T47D (cell line): ENCODE results near the gene RHBDL1.

ENCODE experiments used
- DNase-seq, 2 experiments: peaks; one replicate each; pipeline versions ENCODE4 v3.0.0 to v3.0.0-alpha.2; 2011 to 2012; ENCODE audit warnings: low read depth in 1 of 2, low spot score in 1 of 2
- JUND ChIP-seq: IDR thresholded peaks from 2 replicates; pipeline ENCODE4 v1.6.1; 2012; ENCODE audit warnings: low read depth
- in situ Hi-C: cut with HindIII; loops from 2 replicates; pipeline ENCODE4 v1.10.0; 2016; ENCODE audit warnings: low sequenced_read_pairs, low pct_unique_long_range_greater_than_20kb

RHBDL1 gene

DNA sequence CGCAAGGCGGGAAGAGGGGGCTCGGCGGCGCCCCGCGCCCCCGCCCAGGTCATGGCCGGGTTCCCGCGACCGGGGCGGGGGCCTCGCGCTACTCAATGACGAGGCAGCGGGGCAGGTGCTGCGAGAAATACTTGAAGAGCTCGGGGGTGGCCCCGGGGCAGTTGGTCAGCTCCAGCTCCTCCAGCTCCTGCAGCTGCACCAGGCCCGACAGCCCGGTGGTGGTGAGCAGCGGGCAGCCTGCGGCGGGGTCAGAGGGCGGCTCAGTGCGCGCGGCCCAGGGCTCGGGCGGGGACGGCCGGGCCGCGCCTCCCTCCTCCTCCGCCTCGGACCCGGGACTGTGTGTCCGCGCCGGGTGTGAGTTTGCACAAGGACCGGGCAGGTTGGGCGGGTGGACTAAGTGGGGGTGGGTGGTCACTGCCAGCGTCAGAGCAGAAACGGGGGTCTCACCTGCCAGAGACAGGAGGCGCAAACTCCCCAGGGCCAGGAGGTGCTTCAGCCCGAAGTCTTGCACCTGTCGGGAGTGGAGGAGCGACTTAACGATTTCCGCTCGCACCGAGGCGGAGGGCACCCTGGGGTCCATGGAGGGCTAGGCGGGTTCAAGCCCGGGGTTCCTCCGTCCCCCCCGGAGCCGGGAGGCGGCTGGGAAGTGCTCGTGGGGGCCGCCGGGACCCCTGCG is 18.9 kb downstream of the RHBDL1 start:
- DNase-seq = no peak
- in situ Hi-C loops = no loop called here
- no peak for TF ChIP-seq JUND

GRCh38 chr16:694863-695354 is 19.4 kb downstream of the RHBDL1 start:
- in situ Hi-C loops = no loop called here
- DNase-seq = no peak
- TF ChIP-seq JUND = no peak

GRCh38 chr16:695355-696089 is 20.1 kb downstream of the RHBDL1 start:
- in situ Hi-C loops = no loop called here
- no peak for TF ChIP-seq JUND
- no peak for DNase-seq

DNA sequence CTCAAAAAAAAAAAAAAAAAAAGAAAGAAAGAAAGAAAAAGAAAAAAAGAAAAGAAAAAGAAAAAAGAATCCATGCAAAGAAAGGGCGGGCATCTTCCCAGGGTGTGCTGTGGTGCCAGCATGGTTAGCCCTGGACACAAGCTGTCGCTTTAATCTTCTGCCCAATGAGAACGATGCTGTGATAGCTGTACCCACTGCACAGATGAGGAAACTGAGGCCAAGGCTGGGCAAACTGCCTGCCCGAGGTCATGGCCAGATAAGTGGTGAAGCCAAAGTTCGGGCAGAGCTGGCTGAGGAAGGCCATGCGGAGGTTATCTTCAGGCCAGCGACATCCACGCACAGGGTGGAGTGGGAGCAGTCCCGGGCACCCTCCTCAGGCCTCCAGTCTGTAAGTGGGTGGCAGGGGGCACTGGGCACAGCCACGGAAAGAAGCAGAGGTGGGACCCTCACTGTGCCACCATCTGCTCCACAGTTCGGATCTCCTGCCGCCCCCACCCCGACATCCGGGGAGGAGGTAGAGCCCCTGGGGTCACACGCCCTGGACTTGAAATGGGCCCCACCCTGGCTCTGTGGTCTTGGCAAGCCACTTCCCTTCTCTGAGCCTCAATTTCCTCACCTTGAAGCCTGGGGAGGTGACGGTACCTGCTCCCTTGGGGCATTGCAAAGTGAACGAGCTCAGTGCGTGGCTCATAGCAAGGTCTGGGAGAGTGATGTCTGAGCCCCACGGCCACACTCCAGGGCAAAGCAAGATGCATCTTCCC is 23.6 kb downstream of the RHBDL1 start:
- DNase-seq = no peak
- TF ChIP-seq JUND = no peak
- in situ Hi-C loops = no loop called here

DNA sequence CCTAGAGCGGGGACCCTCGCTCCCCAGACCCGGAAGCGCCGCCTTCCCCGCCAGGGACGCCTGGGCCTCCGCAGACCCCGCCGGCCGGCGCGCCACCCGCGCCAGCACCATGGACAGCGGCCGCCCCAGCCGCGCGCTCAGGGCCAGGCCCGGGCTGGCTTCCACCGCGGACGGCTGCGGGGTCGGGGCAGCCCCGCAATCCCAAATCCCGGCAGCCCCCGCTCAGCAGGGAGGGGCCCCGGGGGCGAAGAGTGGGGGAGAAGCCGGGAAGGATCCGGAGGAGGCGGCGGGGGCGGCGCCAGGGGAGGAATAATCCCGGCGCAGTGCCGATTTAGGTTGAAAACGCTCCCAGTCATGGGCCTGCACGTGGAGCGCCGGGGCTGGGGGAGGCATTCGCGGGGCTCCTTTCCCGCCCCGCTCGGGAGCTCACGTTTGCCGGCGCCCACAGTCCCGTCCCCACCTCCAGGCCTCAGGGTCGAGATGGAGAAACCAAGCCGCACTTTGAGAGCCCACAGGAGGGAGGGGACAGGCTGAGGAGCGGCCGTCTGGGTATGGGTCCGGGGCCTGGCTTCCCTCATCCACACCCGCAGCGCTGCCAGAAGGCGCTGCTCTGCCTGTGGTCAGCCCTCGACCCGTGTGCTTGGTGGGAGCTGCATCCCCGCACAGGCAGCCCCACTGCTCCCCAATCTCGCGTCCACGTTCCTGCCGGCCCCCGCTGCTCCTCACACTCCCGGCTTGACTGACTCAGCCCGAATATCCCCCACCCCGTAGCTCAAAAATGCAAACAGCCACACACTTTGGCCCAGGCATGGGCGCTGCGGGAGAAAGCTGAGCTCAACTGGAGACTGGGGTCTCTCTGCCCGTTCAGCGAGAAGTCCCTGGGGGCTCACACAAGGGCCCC is 25.5 kb downstream of the RHBDL1 start:
- DNase-seq = peak; percentile 40 to 59
- in situ Hi-C loops = loop anchor here (25.0 kb wide), 1 partner anchor 286 kb away; the partner anchor contains the start of gene SOX8
- TF ChIP-seq JUND = no peak

- DNase-seq = no peak
- TF ChIP-seq JUND = no peak
- in situ Hi-C loops = loop anchor here (25.0 kb wide), 1 partner anchor 285 kb away; the partner anchor contains the start of gene SOX8
These were observed 26.9 kb downstream of the RHBDL1 start for GRCh38 chr16:702341-702740.

GRCh38 chr16:703406-703805 is 27.9 kb downstream of the RHBDL1 start:
- TF ChIP-seq JUND = no peak
- in situ Hi-C loops = loop anchor here (25.0 kb wide), 1 partner anchor 284 kb away; the partner anchor contains the start of gene SOX8
- DNase-seq = no peak

- no peak for DNase-seq
- no peak for TF ChIP-seq JUND
- in situ Hi-C loops = loop anchor here (25.0 kb wide), 1 partner anchor 283 kb away; the partner anchor contains the start of gene SOX8
These were observed 28.6 kb downstream of the RHBDL1 start for GRCh38 chr16:704047-704446.

DNA sequence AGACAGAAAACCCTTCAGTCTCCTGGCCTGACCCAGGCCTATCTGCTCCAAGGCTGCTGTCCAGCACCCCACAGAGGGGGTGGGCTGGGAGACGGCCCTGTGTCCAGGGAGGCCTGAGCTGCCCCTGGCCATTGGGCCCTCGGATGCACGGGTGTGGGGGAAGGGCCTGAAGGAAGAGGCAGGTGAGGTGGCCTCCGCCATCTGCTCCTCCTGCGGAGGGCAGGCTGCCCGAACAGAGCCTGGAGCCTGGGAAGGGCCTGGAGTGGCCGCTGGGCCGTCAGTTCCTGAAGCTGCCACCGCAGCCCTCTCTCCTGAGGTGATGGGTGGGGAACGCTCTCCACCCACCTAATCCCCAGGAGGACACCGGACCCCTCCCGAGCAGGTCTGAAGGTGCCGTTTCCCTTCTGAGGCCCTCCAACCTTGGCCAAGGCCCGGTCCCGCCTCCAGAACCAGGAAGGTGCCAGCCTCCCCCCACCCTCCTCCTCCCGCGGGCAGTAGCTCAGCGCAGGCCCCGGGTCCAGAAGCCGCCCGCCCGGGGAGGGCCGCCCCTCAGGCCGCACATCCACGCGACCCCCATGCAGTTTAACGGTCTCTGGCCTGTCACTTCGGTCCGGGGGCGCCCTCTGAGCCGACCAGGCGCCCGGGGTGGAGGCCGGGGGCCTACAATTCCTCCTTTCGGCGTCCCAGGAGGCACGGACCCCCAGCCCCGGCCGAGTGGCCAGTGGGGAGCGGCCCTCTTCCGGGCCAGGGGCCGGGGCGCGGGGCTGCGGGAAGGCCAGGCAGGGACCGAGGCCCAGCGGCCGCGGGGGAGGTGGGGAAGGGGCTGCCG is 29.3 kb downstream of the RHBDL1 start:
- TF ChIP-seq JUND = no peak
- DNase-seq = no peak
- in situ Hi-C loops = loop anchor here (25.0 kb wide), 1 partner anchor 283 kb away; the partner anchor contains the start of gene SOX8

DNA sequence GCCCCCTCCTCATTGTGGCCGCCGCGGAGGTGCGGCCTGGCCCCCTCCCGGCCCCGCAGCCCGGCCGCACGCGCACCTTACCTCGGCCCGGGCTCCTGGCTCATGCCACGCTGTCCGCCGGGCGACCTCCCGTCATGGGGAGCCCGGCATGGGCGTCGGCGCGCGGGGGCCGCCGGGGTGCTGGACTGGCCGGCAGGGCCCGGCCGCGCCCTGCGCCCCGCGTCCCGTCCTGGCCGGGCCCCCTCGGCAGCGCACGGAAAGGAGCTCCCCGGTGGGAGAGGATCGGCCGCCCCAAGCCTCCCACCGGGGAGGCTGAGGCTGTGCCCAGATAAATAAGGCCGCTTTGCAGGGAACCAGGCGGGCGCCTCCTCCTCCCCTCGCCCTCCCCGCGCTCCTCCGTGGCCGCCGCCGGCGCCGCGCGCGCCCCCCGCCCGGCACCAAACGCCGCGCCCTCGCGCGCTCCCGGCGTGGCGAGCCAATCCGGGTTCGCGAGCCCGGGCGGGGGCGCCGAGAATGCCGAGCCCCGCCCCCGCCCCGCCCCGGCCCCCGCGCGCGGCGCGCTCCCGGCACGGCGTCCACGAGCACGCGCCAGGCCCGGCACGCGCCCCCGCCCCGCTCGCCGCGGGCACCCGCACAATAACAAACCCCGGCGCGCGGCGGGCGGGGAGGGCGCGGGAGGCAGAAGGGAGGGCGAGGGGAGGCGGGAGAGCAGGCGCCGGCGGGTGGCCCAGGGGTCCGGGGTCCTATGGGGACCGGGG is 30.1 kb downstream of the RHBDL1 start, which contains the start of gene FBXL16:
TSS of gene FBXL16 (minus strand) at position 371 of the 758 bp plus-strand sequence. CDS start 8,396 bp downstream, outside the sequence.
- peak; percentile 87 to 94 for DNase-seq
- no peak for TF ChIP-seq JUND
- in situ Hi-C loops = loop anchor here (25.0 kb wide), 1 partner anchor 282 kb away; the partner anchor contains the start of gene SOX8
